ENCODE results near the gene SARDH. TPM values are rescaled to one million over a fixed set of nuclear protein-coding genes. Genes with fewer than 3 reads are reported as not detected.

SARDH gene
- total RNA-seq, 1 experiment from 2014 or later, result not detected

DNA sequence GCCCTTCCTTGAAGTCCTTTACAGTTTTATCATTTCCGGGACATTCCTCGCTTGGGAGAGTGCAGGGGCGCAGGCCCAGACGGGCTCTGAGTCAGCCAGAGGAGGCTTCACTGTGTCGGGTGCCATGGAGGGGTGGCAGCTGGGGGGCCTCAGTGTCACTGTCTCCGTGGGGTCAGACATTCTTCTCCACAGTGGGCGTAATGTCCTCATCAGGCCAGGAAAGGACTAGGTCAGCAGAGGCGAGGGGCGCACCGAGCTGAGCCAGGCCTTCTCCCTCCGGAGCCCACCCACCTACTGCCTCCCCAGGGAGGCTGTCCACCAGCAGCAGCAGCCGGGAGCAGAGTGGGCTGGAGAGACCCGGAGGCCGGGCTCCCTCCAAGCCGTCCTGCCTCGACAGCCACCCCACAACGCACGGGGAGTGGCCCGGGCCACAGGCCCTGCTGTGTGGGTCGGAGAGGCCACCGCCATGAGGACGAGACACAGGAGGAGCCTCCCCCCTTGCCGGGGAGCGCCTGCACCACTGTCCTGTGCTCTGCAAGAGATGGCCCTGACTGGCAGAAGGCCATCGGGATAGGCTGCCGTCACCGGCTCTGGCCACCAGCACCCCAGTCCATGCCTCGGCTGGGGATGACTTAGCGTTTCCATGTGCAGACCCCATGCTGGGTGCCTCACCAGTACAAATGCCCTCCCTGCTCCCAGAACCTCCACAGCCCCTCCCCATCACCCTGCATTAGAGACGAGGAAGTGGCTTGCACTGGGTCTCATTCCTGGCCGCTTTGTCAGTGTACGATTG lies 26.5 kb downstream of the SARDH start:
- DNase-seq, result peak; percentile 34
- BruUV-seq (replicated peaks), result no TSS peak
- H3K4me3 Mint-ChIP-seq (ENCODE audit: low read depth, unreplicated experiment), result no peak overlapping the region
- intact Hi-C loops (cut with micrococcal nuclease; ENCODE audit: unreplicated experiment), result no loop called here
- peaks cover 8% of the 10 kb centered on the region for H3K4me1 Mint-ChIP-seq (ENCODE audit: low read depth, unreplicated experiment)
- peaks cover 39% of the 10 kb centered on the region for H3K27me3 Mint-ChIP-seq (ENCODE audit: unreplicated experiment)
- TF ChIP-seq, protein P1, sequence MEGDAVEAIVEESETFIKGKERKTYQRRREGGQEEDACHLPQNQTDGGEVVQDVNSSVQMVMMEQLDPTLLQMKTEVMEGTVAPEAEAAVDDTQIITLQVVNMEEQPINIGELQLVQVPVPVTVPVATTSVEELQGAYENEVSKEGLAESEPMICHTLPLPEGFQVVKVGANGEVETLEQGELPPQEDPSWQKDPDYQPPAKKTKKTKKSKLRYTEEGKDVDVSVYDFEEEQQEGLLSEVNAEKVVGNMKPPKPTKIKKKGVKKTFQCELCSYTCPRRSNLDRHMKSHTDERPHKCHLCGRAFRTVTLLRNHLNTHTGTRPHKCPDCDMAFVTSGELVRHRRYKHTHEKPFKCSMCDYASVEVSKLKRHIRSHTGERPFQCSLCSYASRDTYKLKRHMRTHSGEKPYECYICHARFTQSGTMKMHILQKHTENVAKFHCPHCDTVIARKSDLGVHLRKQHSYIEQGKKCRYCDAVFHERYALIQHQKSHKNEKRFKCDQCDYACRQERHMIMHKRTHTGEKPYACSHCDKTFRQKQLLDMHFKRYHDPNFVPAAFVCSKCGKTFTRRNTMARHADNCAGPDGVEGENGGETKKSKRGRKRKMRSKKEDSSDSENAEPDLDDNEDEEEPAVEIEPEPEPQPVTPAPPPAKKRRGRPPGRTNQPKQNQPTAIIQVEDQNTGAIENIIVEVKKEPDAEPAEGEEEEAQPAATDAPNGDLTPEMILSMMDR (IDR thresholded peaks at IDR 0.05; ENCODE audit: unreplicated experiment), result no peak
- H3K36me3 Mint-ChIP-seq (ENCODE audit: insufficient read depth, unreplicated experiment), result peaks cover 8% of the 10 kb centered on the region
- no peaks in the 10 kb centered on the region for H3K9me3 Mint-ChIP-seq (ENCODE audit: low read depth, unreplicated experiment)
- CTCF ChIA-PET, result interaction anchor here (0.7 to 1.7 kb wide), 2 partner anchors 17 to 31 kb away, joined by 4 to 5 read pairs; no protein-coding TSS in a partner anchor
- H3K27ac Mint-ChIP-seq (ENCODE audit: unreplicated experiment), result no peak overlapping the region

DNA sequence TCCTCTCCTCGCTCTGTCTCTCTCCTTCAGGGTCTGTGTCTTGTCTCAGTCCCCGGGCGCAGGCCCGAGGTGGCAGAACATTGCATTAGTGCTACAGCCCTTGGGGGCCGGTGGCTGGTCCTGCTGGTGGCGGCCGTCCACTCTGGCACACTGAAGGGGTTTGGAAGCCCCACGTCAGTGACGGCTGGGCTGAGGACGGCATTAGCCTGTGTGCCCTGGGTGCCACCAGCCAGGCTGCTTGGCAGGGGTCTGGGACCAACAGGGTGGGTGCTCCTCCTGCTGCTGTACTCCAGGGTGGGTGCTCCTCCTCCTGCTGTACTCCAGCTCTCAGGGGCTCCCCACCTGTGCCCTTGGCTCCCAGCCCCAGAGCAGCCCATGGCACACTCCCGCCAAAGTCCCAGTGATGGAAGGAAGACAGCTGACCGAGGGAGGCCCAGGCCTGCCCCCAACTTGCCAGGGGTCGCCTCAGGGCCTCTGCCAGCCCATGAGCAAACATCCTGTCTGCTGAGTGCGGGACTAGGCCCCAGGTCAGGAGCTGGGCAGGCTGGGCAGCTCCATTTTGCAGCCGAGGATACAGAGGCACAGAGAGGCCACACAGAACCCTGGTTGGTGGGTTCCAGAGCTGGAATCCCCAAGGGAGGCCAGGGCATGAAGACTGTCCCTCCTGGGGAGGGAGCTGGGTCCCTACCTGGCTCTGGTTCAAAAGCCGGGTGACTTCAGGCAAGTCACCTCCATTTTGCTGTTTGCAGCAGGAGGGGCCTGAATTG lies 27.3 kb downstream of the SARDH start:
- intact Hi-C loops (cut with micrococcal nuclease; ENCODE audit: unreplicated experiment), result no loop called here
- no TSS peak for BruUV-seq (replicated peaks)
- Mint-ChIP-seq H3K27me3 (ENCODE audit: unreplicated experiment) (peaks cover 42% of the 10 kb centered on the region), H3K27ac (ENCODE audit: unreplicated experiment) (no peak overlapping the region), H3K36me3 (ENCODE audit: insufficient read depth, unreplicated experiment) (peaks cover 8% of the 10 kb centered on the region), H3K4me3 (ENCODE audit: low read depth, unreplicated experiment) (no peak overlapping the region), H3K4me1 (ENCODE audit: low read depth, unreplicated experiment) (peaks cover 6% of the 10 kb centered on the region), H3K9me3 (ENCODE audit: low read depth, unreplicated experiment) (no peaks in the 10 kb centered on the region)
- CTCF ChIA-PET, result interaction anchor here (1.7 kb wide), 1 partner anchor 32 kb away, joined by 4 read pairs; no protein-coding TSS in a partner anchor
- DNase-seq, result no peak
- TF ChIP-seq, protein P1 (IDR thresholded peaks at IDR 0.05; ENCODE audit: unreplicated experiment), result no peak

DNA sequence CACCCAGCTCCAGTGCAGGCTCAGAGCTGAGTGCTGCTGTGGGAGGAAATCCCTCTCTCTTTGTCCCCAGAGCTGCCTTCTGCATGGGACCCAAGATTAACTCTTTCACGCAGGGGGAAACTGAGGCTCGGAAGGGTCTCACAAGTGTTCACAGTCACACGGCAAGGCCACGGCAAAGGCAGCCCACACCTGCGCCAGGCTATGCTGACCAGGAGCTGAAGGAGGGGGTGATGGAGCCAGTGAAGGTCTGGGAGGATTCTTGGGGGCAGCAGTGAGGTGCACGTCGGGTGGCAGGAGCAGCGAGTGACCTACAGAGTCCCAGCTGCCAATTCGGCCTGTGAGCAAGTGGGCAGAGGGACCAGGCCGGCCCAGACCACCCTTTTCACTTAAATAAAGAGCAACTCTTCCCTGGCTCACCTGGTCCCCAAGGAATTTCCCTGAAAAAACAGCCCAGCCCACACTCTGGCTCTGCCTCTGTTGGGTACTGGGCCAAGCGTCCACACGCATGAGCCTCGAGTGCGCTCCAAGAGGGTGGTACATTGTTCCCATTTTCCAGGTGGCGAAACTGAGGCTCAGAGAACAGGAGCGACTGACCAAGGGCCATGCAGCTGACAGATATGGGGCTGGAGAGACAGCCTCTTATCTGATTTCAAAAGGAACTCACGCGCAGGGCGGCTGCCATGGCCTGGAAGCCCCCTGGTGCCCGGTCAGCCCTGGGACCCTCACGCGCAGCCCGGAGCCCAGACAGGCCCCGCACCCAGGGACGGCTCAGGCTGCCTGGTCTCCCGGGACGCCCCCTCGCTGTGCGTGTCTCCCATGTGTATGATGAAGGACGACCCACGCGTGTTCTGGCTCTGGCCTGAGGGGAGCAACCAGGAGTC lies 28.2 kb downstream of the SARDH start:
- no peaks in the 10 kb centered on the region for H3K4me1 Mint-ChIP-seq (ENCODE audit: low read depth, unreplicated experiment)
- DNase-seq, result no peak
- CTCF ChIA-PET, result interaction anchor here (0.5 kb wide), 1 partner anchor 331 kb away, joined by 3 read pairs; no protein-coding TSS in a partner anchor
- no peaks in the 10 kb centered on the region for H3K9me3 Mint-ChIP-seq (ENCODE audit: low read depth, unreplicated experiment)
- peaks cover 4% of the 10 kb centered on the region for H3K36me3 Mint-ChIP-seq (ENCODE audit: insufficient read depth, unreplicated experiment)
- peaks cover 42% of the 10 kb centered on the region for H3K27me3 Mint-ChIP-seq (ENCODE audit: unreplicated experiment)
- no TSS peak for BruUV-seq (replicated peaks)
- intact Hi-C loops (cut with micrococcal nuclease; ENCODE audit: unreplicated experiment), result no loop called here
- H3K27ac Mint-ChIP-seq (ENCODE audit: unreplicated experiment), result no peak overlapping the region
- TF ChIP-seq, protein P1 (IDR thresholded peaks at IDR 0.05; ENCODE audit: unreplicated experiment), result no peak
- H3K4me3 Mint-ChIP-seq (ENCODE audit: low read depth, unreplicated experiment), result no peak overlapping the region

DNA sequence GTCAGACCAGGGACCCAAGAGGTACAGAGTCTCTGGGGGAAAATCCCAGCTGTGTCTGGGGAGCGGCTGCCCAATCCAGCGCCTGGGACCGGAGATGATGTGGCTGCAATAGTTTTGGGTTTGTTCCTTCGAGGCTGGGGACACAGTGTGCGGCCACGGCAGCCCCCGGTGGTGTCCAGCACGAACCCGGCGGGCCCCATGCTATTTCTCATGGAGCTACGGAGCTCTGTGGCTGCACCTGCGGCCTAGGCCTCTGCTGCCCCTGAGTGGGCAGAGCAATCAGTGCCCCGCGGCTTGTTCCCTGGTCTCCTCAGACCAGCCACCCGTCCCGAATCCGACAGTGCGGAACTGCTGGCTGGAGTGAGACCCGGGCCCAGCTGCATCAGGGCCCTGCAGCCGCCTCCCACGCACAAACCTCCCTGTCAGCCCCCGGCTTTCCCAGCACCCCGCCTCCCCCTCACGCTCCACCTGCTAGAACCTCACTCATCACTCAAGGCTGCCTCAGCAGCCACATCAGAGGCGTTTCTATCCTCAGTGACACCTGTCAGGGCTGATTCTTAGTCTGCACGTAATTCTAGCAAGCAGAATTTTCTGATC lies 29.0 kb downstream of the SARDH start:
- no peaks in the 10 kb centered on the region for H3K4me1 Mint-ChIP-seq (ENCODE audit: low read depth, unreplicated experiment)
- DNase-seq, result no peak
- no peak overlapping the region for H3K4me3 Mint-ChIP-seq (ENCODE audit: low read depth, unreplicated experiment)
- CTCF ChIA-PET, result no interaction called here
- TF ChIP-seq, protein P1 (IDR thresholded peaks at IDR 0.05; ENCODE audit: unreplicated experiment), result no peak
- no TSS peak for BruUV-seq (replicated peaks)
- peaks cover 4% of the 10 kb centered on the region for H3K36me3 Mint-ChIP-seq (ENCODE audit: insufficient read depth, unreplicated experiment)
- H3K9me3 Mint-ChIP-seq (ENCODE audit: low read depth, unreplicated experiment), result no peaks in the 10 kb centered on the region
- H3K27me3 Mint-ChIP-seq (ENCODE audit: unreplicated experiment), result peaks cover 47% of the 10 kb centered on the region
- H3K27ac Mint-ChIP-seq (ENCODE audit: unreplicated experiment), result no peak overlapping the region
- intact Hi-C loops (cut with micrococcal nuclease; ENCODE audit: unreplicated experiment), result no loop called here
